KMS-11 (cell line): ENCODE results near the gene CYB561D1.

ENCODE experiments used
- H2AFZ ChIP-seq: fragments of 200-600 bp; sonication (generic); 2 replicates; pipeline ENCODE4 v1.6.1; 2016; ENCODE audit warnings: antibody characterized with exemption, mixed run types, low read depth
- H3K27ac ChIP-seq: fragments of 200-600 bp; sonication (generic); 2 replicates; pipeline ENCODE4 v1.6.1; 2016; ENCODE audit warnings: mild to moderate bottlenecking, mixed run types
- H3K27me3 ChIP-seq: fragments of 200-600 bp; sonication (generic); 2 replicates; pipeline ENCODE4 v1.6.1; 2017; ENCODE audit warnings: mild to moderate bottlenecking, low read depth, mixed run types, moderate library complexity; ENCODE audit not compliant: insufficient read depth
- H3K36me3 ChIP-seq: fragments of 200-600 bp; sonication (generic); 2 replicates; pipeline ENCODE4 v1.6.1; 2017; ENCODE audit warnings: mild to moderate bottlenecking, mixed run types; ENCODE audit not compliant: insufficient read depth
- H3K4me1 ChIP-seq: fragments of 200-600 bp; sonication (generic); 2 replicates; pipeline ENCODE4 v1.6.1; 2016; ENCODE audit warnings: mild to moderate bottlenecking, low read depth, mixed run types; ENCODE audit not compliant: poor library complexity, severe bottlenecking
- H3K4me2 ChIP-seq: fragments of 200-600 bp; sonication (generic); 2 replicates; pipeline ENCODE4 v1.7.0; 2016; ENCODE audit warnings: mild to moderate bottlenecking, mixed run types
- H3K4me3 ChIP-seq: fragments of 200-600 bp; sonication (generic); IDR thresholded peaks from 2 replicates; pipeline ENCODE4 v1.6.1; 2017; ENCODE audit warnings: low read depth, low read length, mixed read lengths; ENCODE audit not compliant: insufficient read depth
- H3K79me2 ChIP-seq: fragments of 200-600 bp; sonication (generic); 2 replicates; pipeline ENCODE4 v1.6.1; 2016; ENCODE audit warnings: low read depth, mixed run types; ENCODE audit not compliant: insufficient read depth
- H3K9ac ChIP-seq: fragments of 200-600 bp; sonication (generic); 2 replicates; pipeline ENCODE4 v1.6.1; 2016; ENCODE audit warnings: mild to moderate bottlenecking, mixed run types
- H4K20me1 ChIP-seq: fragments of 200-600 bp; sonication (generic); 2 replicates; pipeline ENCODE4 v1.6.1; 2016; ENCODE audit warnings: mild to moderate bottlenecking, mixed run types; ENCODE audit not compliant: insufficient read depth
- CTCF ChIP-seq: fragments of 200-600 bp; sonication (generic); conservative IDR thresholded peaks from 2 replicates; pipeline ENCODE4 v1.6.1; 2017; ENCODE audit warnings: low read depth, mild to moderate bottlenecking, antibody characterized with exemption, low read length, moderate library complexity, mixed read lengths

CYB561D1 gene

GRCh38 chr1:109477821-109478220, 16.1 kb upstream of the CYB561D1 start:
- Histone ChIP-seq H3K9ac (no peak overlapping the region), H3K27me3 (peaks cover 41% of the 10 kb centered on the region; the same call in 1 of the 2 replicates), H4K20me1 (no peaks in the 10 kb centered on the region), H3K4me3 (no peak overlapping the region), H3K4me2 (no peak overlapping the region), H3K79me2 (no peaks in the 10 kb centered on the region), H3K4me1 (peaks cover 4% of the 10 kb centered on the region), H2AFZ (no peak overlapping the region), H3K36me3 (no peaks in the 10 kb centered on the region), H3K27ac (no peak overlapping the region)
- TF ChIP-seq CTCF, result no peak

GRCh38 chr1:109478806-109479205, 15.1 kb upstream of the CYB561D1 start:
- H3K36me3 ChIP-seq, result no peaks in the 10 kb centered on the region
- H3K4me1 ChIP-seq, result peaks cover 10% of the 10 kb centered on the region
- peaks cover 40% of the 10 kb centered on the region; the same call in 1 of the 2 replicates for H3K27me3 ChIP-seq
- no peak overlapping the region; the same call in 1 of the 2 replicates for H3K4me2 ChIP-seq
- no peak overlapping the region for H2AFZ ChIP-seq
- H4K20me1 ChIP-seq, result no peaks in the 10 kb centered on the region
- no peak; the same call in 1 of the 2 replicates for TF ChIP-seq CTCF
- no peaks in the 10 kb centered on the region for H3K79me2 ChIP-seq
- H3K4me3 ChIP-seq, result no peak overlapping the region
- H3K27ac ChIP-seq, result no peak overlapping the region
- H3K9ac ChIP-seq, result no peak overlapping the region

- no peaks in the 10 kb centered on the region for H3K36me3 ChIP-seq
- H3K27me3 ChIP-seq, result peaks cover 38% of the 10 kb centered on the region; the same call in 1 of the 2 replicates
- H3K27ac ChIP-seq, result no peak overlapping the region
- peaks cover 2% of the 10 kb centered on the region; the same call in 1 of the 2 replicates for H3K79me2 ChIP-seq
- no peak overlapping the region for H3K4me3 ChIP-seq
- H2AFZ ChIP-seq, result no peak overlapping the region
- H3K9ac ChIP-seq, result no peak overlapping the region
- H3K4me1 ChIP-seq, result peaks cover 10% of the 10 kb centered on the region
- no peaks in the 10 kb centered on the region for H4K20me1 ChIP-seq
- H3K4me2 ChIP-seq, result no peak overlapping the region
- no peak for TF ChIP-seq CTCF
These were observed 14.6 kb upstream of the CYB561D1 start for GRCh38 chr1:109479311-109479710.

- Histone ChIP-seq H4K20me1 (no peaks in the 10 kb centered on the region), H3K79me2 (peaks cover 8% of the 10 kb centered on the region; the same call in 1 of the 2 replicates), H3K9ac (no peak overlapping the region), H3K27me3 (peaks cover 38% of the 10 kb centered on the region; the same call in 1 of the 2 replicates), H3K27ac (no peak overlapping the region), H3K4me3 (no peak overlapping the region), H3K4me1 (peaks cover 13% of the 10 kb centered on the region), H3K4me2 (no peak overlapping the region), H2AFZ (no peak overlapping the region), H3K36me3 (no peaks in the 10 kb centered on the region)
- no peak for TF ChIP-seq CTCF
These were observed 14.0 kb upstream of the CYB561D1 start for GRCh38 chr1:109479901-109480300.
